ENCODE results near the gene ZNF618.

ZNF618 gene

DNA sequence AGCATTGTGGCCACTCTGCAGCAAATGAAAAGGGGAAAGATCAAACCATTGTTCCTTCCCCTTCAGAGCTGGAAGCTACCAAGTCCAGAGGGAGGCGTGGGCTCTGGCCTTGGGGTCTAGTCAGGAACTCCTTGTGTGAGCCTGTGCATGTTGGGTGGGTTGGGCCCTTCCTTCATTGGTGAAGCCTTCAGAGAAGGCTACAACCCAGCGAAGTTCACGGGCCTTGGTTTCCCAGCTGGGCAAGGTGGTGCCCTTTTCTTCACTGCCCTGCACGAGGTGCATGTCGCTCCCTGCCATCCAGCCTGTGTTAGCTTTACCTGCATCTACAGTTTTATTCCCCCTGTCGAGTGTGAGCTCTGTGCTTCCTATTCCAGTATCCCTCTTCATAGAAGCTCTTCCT is 84.7 kb downstream of the ZNF618 start:
- Histone ChIP-seq H4K20me1 (ENCODE audit: insufficient read depth, low read length, poor library complexity, severe bottlenecking) (peaks cover 20% of the 10 kb centered on the region), H3K27me3 (ENCODE audit: insufficient read depth, low read length, poor library complexity, severe bottlenecking) (no peaks in the 10 kb centered on the region), H3K4me1 (ENCODE audit: insufficient read depth, low read length, poor library complexity, severe bottlenecking) (peaks cover 8% of the 10 kb centered on the region), H3K9me3 (ENCODE audit: insufficient read depth, low read depth, low read length) (no peaks in the 10 kb centered on the region), H3K9ac (ENCODE audit: low read depth, low read length, poor library complexity, severe bottlenecking) (no peak overlapping the region), H3K4me3 (ENCODE audit: low read length, poor library complexity, severe bottlenecking) (no peak overlapping the region), H3K36me3 (ENCODE audit: insufficient read depth, low read length) (peaks cover 5% of the 10 kb centered on the region; the same call in 1 of the 2 replicates), H3K79me2 (ENCODE audit: insufficient read depth, low read length) (peaks cover 11% of the 10 kb centered on the region; the same call in 1 of the 2 replicates), H3F3A (ENCODE audit: low read depth) (no peaks in the 10 kb centered on the region), H3K4me2 (ENCODE audit: low read depth, low read length, poor library complexity, severe bottlenecking) (no peak overlapping the region), H2AFZ (ENCODE audit: low read length) (no peak overlapping the region), H3K9me2 (replicated peaks; ENCODE audit: low read depth, low read length) (no peaks in the 10 kb centered on the region)
- TF ChIP-seq EZH2phosphoT487 (IDR thresholded peaks at IDR 0.05; ENCODE audit: borderline replicate concordance) (no peak), CTCF (conservative IDR thresholded peaks at IDR 0.05; ENCODE audit: low read length) (no peak)

GRCh38 chr9:113962396-113962795 is 86.3 kb downstream of the ZNF618 start:
- H3K36me3 ChIP-seq (ENCODE audit: insufficient read depth, low read length) = peaks cover 11% of the 10 kb centered on the region; the same call in 1 of the 2 replicates
- H3K9me2 ChIP-seq (replicated peaks; ENCODE audit: low read depth, low read length) = no peaks in the 10 kb centered on the region
- H3K4me3 ChIP-seq (ENCODE audit: low read length, poor library complexity, severe bottlenecking) = no peak overlapping the region
- no peaks in the 10 kb centered on the region for H3K27me3 ChIP-seq (ENCODE audit: insufficient read depth, low read length, poor library complexity, severe bottlenecking)
- peaks cover 5% of the 10 kb centered on the region for H3K4me1 ChIP-seq (ENCODE audit: insufficient read depth, low read length, poor library complexity, severe bottlenecking)
- H2AFZ ChIP-seq (ENCODE audit: low read length) = no peak overlapping the region
- H3K9ac ChIP-seq (ENCODE audit: low read depth, low read length, poor library complexity, severe bottlenecking) = no peak overlapping the region
- TF ChIP-seq CTCF (conservative IDR thresholded peaks at IDR 0.05; ENCODE audit: low read length) (no peak), EZH2phosphoT487 (IDR thresholded peaks at IDR 0.05; ENCODE audit: borderline replicate concordance) (no peak)
- H3K4me2 ChIP-seq (ENCODE audit: low read depth, low read length, poor library complexity, severe bottlenecking) = no peak overlapping the region
- H3K79me2 ChIP-seq (ENCODE audit: insufficient read depth, low read length) = 0 out of 2 replicates have a peak, but pooled peaks cover under 1% of the 10 kb centered on the region
- peaks cover 10% of the 10 kb centered on the region for H4K20me1 ChIP-seq (ENCODE audit: insufficient read depth, low read length, poor library complexity, severe bottlenecking)
- H3K9me3 ChIP-seq (ENCODE audit: insufficient read depth, low read depth, low read length) = no peaks in the 10 kb centered on the region
- H3F3A ChIP-seq (ENCODE audit: low read depth) = no peaks in the 10 kb centered on the region

GRCh38 chr9:113963017-113963620 is 87.0 kb downstream of the ZNF618 start:
- H3K4me1 ChIP-seq (ENCODE audit: insufficient read depth, low read length, poor library complexity, severe bottlenecking) = no peaks in the 10 kb centered on the region
- H3K27me3 ChIP-seq (ENCODE audit: insufficient read depth, low read length, poor library complexity, severe bottlenecking) = no peaks in the 10 kb centered on the region
- no peaks in the 10 kb centered on the region for H3K9me3 ChIP-seq (ENCODE audit: insufficient read depth, low read depth, low read length)

More at GRCh38 chr9:113963017-113963620, 87.0 kb downstream of the ZNF618 start:
- Histone ChIP-seq H3K9me2 (replicated peaks; ENCODE audit: low read depth, low read length) (no peaks in the 10 kb centered on the region), H3K4me3 (ENCODE audit: low read length, poor library complexity, severe bottlenecking) (no peak overlapping the region), H3K36me3 (ENCODE audit: insufficient read depth, low read length) (peaks cover 11% of the 10 kb centered on the region; the same call in 1 of the 2 replicates), H3F3A (ENCODE audit: low read depth) (no peaks in the 10 kb centered on the region), H3K9ac (ENCODE audit: low read depth, low read length, poor library complexity, severe bottlenecking) (no peak overlapping the region), H2AFZ (ENCODE audit: low read length) (no peak overlapping the region), H3K79me2 (ENCODE audit: insufficient read depth, low read length) (no peaks in the 10 kb centered on the region), H3K4me2 (ENCODE audit: low read depth, low read length, poor library complexity, severe bottlenecking) (no peak overlapping the region), H4K20me1 (ENCODE audit: insufficient read depth, low read length, poor library complexity, severe bottlenecking) (peaks cover 6% of the 10 kb centered on the region)
- TF ChIP-seq EZH2phosphoT487 (IDR thresholded peaks at IDR 0.05; ENCODE audit: borderline replicate concordance) (no peak), CTCF (conservative IDR thresholded peaks at IDR 0.05; ENCODE audit: low read length) (peak; percentile 91)
